Trophoblast cell (in vitro differentiated cells and primary cell): ENCODE measurements around the gene CTSH.

Experiments used
- DNase-seq, 2 donors: peaks; one replicate each; pipeline ENCODE4 v3.0.0-alpha.2; 2016
- H2AFZ ChIP-seq: 2 replicates; pipeline ENCODE4 v1.6.1; 2013; ENCODE audit warnings: low read length, moderate library complexity, mild to moderate bottlenecking; ENCODE audit not compliant: insufficient read depth, poor library complexity
- H2AK5ac ChIP-seq: 2 replicates; pipeline ENCODE4 v1.6.1; 2013; ENCODE audit warnings: mild to moderate bottlenecking, low read length
- H2BK120ac ChIP-seq: 2 replicates; pipeline ENCODE4 v1.6.1; 2013; ENCODE audit warnings: low read length, mild to moderate bottlenecking, moderate library complexity; ENCODE audit not compliant: insufficient read depth, poor library complexity
- H2BK12ac ChIP-seq: 2 replicates; pipeline ENCODE4 v1.6.1; 2013; ENCODE audit warnings: mild to moderate bottlenecking, low read length, moderate library complexity
- H2BK5ac ChIP-seq: 2 replicates; pipeline ENCODE4 v1.6.1; 2013; ENCODE audit warnings: low read length, low read depth, moderate library complexity, mild to moderate bottlenecking; ENCODE audit not compliant: poor library complexity
- H3K14ac ChIP-seq: 2 replicates; pipeline ENCODE4 v1.6.1; 2013; ENCODE audit warnings: mild to moderate bottlenecking, low read length
- H3K18ac ChIP-seq: 2 replicates; pipeline ENCODE4 v1.6.1; 2013; ENCODE audit warnings: mild to moderate bottlenecking, low read length
- H3K23ac ChIP-seq: 2 replicates; pipeline ENCODE4 v1.6.1; 2013; ENCODE audit warnings: low read length
- H3K27ac ChIP-seq: 2 replicates; pipeline ENCODE4 v1.5.1; 2013; ENCODE audit warnings: low read depth, mild to moderate bottlenecking, inconsistent platforms, low read length, moderate library complexity
- H3K27me3 ChIP-seq: 2 replicates; pipeline ENCODE4 v1.6.1; 2013; ENCODE audit warnings: inconsistent platforms, mild to moderate bottlenecking, low read length, moderate library complexity; ENCODE audit not compliant: insufficient read depth
- H3K36me3 ChIP-seq, 2 experiments: 1 replicate in 1 of 2; 2 replicates in 1 of 2; pipeline ENCODE4 v1.6.1; 2013; ENCODE audit warnings: low read length in 2 of 2, mild to moderate bottlenecking in 2 of 2, moderate library complexity in 1 of 2; ENCODE audit not compliant: insufficient read depth in 2 of 2, control insufficient read depth in 1 of 2
- H3K4ac ChIP-seq: 2 replicates; pipeline ENCODE4 v1.6.1; 2013; ENCODE audit warnings: low read depth, mild to moderate bottlenecking, low read length, moderate library complexity
- H3K4me1 ChIP-seq, 2 experiments: 1 replicate in 1 of 2; 2 replicates in 1 of 2; pipeline ENCODE4 v1.6.1; 2013; ENCODE audit warnings: low read length in 2 of 2, mild to moderate bottlenecking in 2 of 2, moderate library complexity in 1 of 2; ENCODE audit not compliant: insufficient read depth in 2 of 2, control insufficient read depth in 1 of 2
- H3K4me2 ChIP-seq: 2 replicates; pipeline ENCODE4 v1.6.1; 2013; ENCODE audit warnings: inconsistent platforms, mild to moderate bottlenecking, low read length, moderate library complexity
- H3K4me3 ChIP-seq: 2 replicates; pipeline ENCODE4 v1.5.1; 2013; ENCODE audit warnings: mild to moderate bottlenecking, low read depth, low read length, inconsistent platforms
- H3K79me1 ChIP-seq: one replicate; pipeline ENCODE4 v1.6.1; 2013; ENCODE audit warnings: low read length
- H3K79me2 ChIP-seq: 2 replicates; pipeline ENCODE4 v1.6.1; 2013; ENCODE audit warnings: low read length, mild to moderate bottlenecking; ENCODE audit not compliant: control insufficient read depth, insufficient read depth, poor library complexity
- H3K9ac ChIP-seq: 2 replicates; pipeline ENCODE4 v1.6.1; 2013; ENCODE audit warnings: mild to moderate bottlenecking, low read length
- H3K9me3 ChIP-seq: 2 replicates; pipeline ENCODE4 v1.6.1; 2013; ENCODE audit warnings: low read depth, mild to moderate bottlenecking, control low read depth, inconsistent platforms, low read length; ENCODE audit not compliant: insufficient read depth
- H4K12ac ChIP-seq: 2 replicates; pipeline ENCODE4 v1.6.1; 2013; ENCODE audit warnings: low read depth, mild to moderate bottlenecking, low read length, moderate library complexity
- H4K8ac ChIP-seq: 2 replicates; pipeline ENCODE4 v1.6.1; 2013; ENCODE audit warnings: low read depth, mild to moderate bottlenecking, low read length, moderate library complexity
- H4K91ac ChIP-seq: one replicate; pipeline ENCODE4 v1.6.1; 2013; ENCODE audit warnings: low read depth, mild to moderate bottlenecking, low read length, moderate library complexity
- WGBS: extraction: QIAGEN DNeasy Blood & Tissue Kit; methylation state at CpG from one replicate; pipeline ENCODE4 v1.1.7; 2013; ENCODE audit warnings: missing lambda C conversion rate; ENCODE audit not compliant: insufficient read length, insufficient coverage; ENCODE audit errors: extremely low coverage; 5-methylcytosine and 5-hydroxymethylcytosine counted together

The CTSH gene

GRCh38 chr15:78950343-78950742 is 5.5 kb upstream of the CTSH start:
- no peak overlapping the region for H3K23ac ChIP-seq
- H3K4me1 ChIP-seq, result peaks cover 7 to 12% of the 10 kb centered on the region in 2 experiments

GRCh38 chr15:78949461-78949860 is 4.6 kb upstream of the CTSH start:
- Histone ChIP-seq H3K18ac (no peak overlapping the region), H4K91ac (no peak overlapping the region), H3K23ac (no peak overlapping the region)

More at GRCh38 chr15:78950343-78950742, 5.5 kb upstream of the CTSH start:
- Histone ChIP-seq H3K27ac (no peak overlapping the region), H3K36me3 (no peaks in the 10 kb centered on the region), H4K91ac (peak overlapping the region; percentile 1), H3K18ac (no peak overlapping the region), H2AK5ac (no peak overlapping the region), H2BK120ac (no peak overlapping the region), H2BK5ac (no peak overlapping the region), H3K4ac (no peak overlapping the region), H4K12ac (no peak overlapping the region), H3K14ac (no peak overlapping the region), H3K4me3 (no peak overlapping the region), H3K79me1 (peaks cover 3% of the 10 kb centered on the region), H2BK12ac (no peak overlapping the region), H3K27me3 (no peaks in the 10 kb centered on the region), H4K8ac (no peak overlapping the region), H3K9me3 (no peaks in the 10 kb centered on the region), H2AFZ (no peak overlapping the region), H3K9ac (no peak overlapping the region), H3K79me2 (no peaks in the 10 kb centered on the region), H3K4me2 (no peak overlapping the region)
- DNase-seq, result no peak
- WGBS, result no CpG with 5 or more reads among the region's 9 CpGs

GRCh38 chr15:78947506-78947905 is 2.7 kb upstream of the CTSH start:
- no CpG with 5 or more reads among the region's 5 CpGs for WGBS
- no peak for DNase-seq
- Histone ChIP-seq H4K12ac (no peak overlapping the region), H3K79me1 (peaks cover 9% of the 10 kb centered on the region), H3K27me3 (no peaks in the 10 kb centered on the region), H3K23ac (no peak overlapping the region), H3K4me1 (peaks cover 12 to 27% of the 10 kb centered on the region in 2 experiments), H3K9me3 (no peaks in the 10 kb centered on the region), H3K9ac (no peak overlapping the region), H3K79me2 (peaks cover 1% of the 10 kb centered on the region), H3K4me3 (no peak overlapping the region), H3K18ac (no peak overlapping the region), H3K4me2 (no peak overlapping the region), H4K91ac (no peak overlapping the region), H3K14ac (no peak overlapping the region), H2AK5ac (no peak overlapping the region), H2BK12ac (no peak overlapping the region), H4K8ac (no peak overlapping the region), H3K4ac (no peak overlapping the region), H2BK120ac (no peak overlapping the region), H2BK5ac (no peak overlapping the region), H2AFZ (no peak overlapping the region), H3K36me3 (no peaks in the 10 kb centered on the region), H3K27ac (no peak overlapping the region)

More at GRCh38 chr15:78949461-78949860, 4.6 kb upstream of the CTSH start:
- no peak overlapping the region for H4K12ac ChIP-seq
- no peak overlapping the region for H3K4me3 ChIP-seq
- no peak overlapping the region for H3K27ac ChIP-seq
- H3K14ac ChIP-seq, result no peak overlapping the region
- H2BK12ac ChIP-seq, result no peak overlapping the region
- no peak overlapping the region for H3K4ac ChIP-seq
- H3K79me2 ChIP-seq, result no peaks in the 10 kb centered on the region
- no peak overlapping the region for H2AFZ ChIP-seq
- peaks cover 7 to 20% of the 10 kb centered on the region in 2 experiments for H3K4me1 ChIP-seq
- H3K9ac ChIP-seq, result no peak overlapping the region
- no peak overlapping the region for H4K8ac ChIP-seq
- no peak overlapping the region for H2AK5ac ChIP-seq
- no peak overlapping the region for H2BK120ac ChIP-seq
- peaks cover 9% of the 10 kb centered on the region for H3K79me1 ChIP-seq
- H2BK5ac ChIP-seq, result no peak overlapping the region
- no peaks in the 10 kb centered on the region for H3K27me3 ChIP-seq
- peak; percentile 60 to 65 for DNase-seq
- H3K4me2 ChIP-seq, result no peak overlapping the region
- no peaks in the 10 kb centered on the region for H3K36me3 ChIP-seq
- H3K9me3 ChIP-seq, result no peaks in the 10 kb centered on the region
- WGBS, result no CpG with 5 or more reads among the region's 1 CpG

- H3K4ac ChIP-seq, result no peak overlapping the region
- H3K18ac ChIP-seq, result no peak overlapping the region
- no peak overlapping the region for H2BK5ac ChIP-seq
- H3K4me2 ChIP-seq, result no peak overlapping the region
- no peak overlapping the region for H3K14ac ChIP-seq
- H3K9me3 ChIP-seq, result no peaks in the 10 kb centered on the region
- no peak overlapping the region for H2BK12ac ChIP-seq
- peaks cover 10 to 24% of the 10 kb centered on the region in 2 experiments for H3K4me1 ChIP-seq
- peaks cover 7% of the 10 kb centered on the region for H3K79me1 ChIP-seq
- no peak overlapping the region for H3K27ac ChIP-seq
- no peak overlapping the region for H4K12ac ChIP-seq
- H3K79me2 ChIP-seq, result peaks cover 1% of the 10 kb centered on the region
- H3K9ac ChIP-seq, result peak overlapping the region; percentile 19
- no peak overlapping the region for H4K8ac ChIP-seq
- no peak overlapping the region for H2AFZ ChIP-seq
- no peak overlapping the region for H3K4me3 ChIP-seq
- no peaks in the 10 kb centered on the region for H3K36me3 ChIP-seq
- H2AK5ac ChIP-seq, result no peak overlapping the region
- DNase-seq, result no peak
- no peak overlapping the region for H3K23ac ChIP-seq
- no peaks in the 10 kb centered on the region for H3K27me3 ChIP-seq
- no peak overlapping the region for H4K91ac ChIP-seq
- no peak overlapping the region for H2BK120ac ChIP-seq
- no CpG with 5 or more reads among the region's 5 CpGs for WGBS
Observed at GRCh38 chr15:78946493-78946892, 1.6 kb upstream of the CTSH start.
